Activated T-helper 17 cell treated with anti-CD3 and anti-CD28 coated beads, Interleukin-2, amount 50 U/mL, for 72 hours (primary cell): ENCODE data around the gene CCNK. TPM values are rescaled to one million over a fixed set of nuclear protein-coding genes. Genes with fewer than 3 reads are reported as not detected.

ENCODE experiments used
- ATAC-seq: fragments of 150-1000 bp; cut with Tn5 transposase; replicated peaks from 2 replicates; pipeline ENCODE4 v1.10.0; 2021; ENCODE audit warnings: mild to moderate bottlenecking, moderate library complexity
- H3K27ac Mint-ChIP-seq: one replicate; pipeline ENCODE4 v1.8.0; 2022; ENCODE audit warnings: mixed read lengths
- H3K27me3 Mint-ChIP-seq: one replicate; pipeline ENCODE4 v1.8.0; 2022; ENCODE audit warnings: mixed read lengths
- H3K36me3 Mint-ChIP-seq: one replicate; pipeline ENCODE4 v1.8.0; 2022; ENCODE audit warnings: low read depth, mild to moderate bottlenecking, mixed read lengths
- H3K4me1 Mint-ChIP-seq: one replicate; pipeline ENCODE4 v1.8.0; 2022; ENCODE audit warnings: mixed read lengths
- H3K4me3 Mint-ChIP-seq: one replicate; pipeline ENCODE4 v1.8.0; 2022; ENCODE audit warnings: mild to moderate bottlenecking, mixed read lengths
- H3K9me3 Mint-ChIP-seq: one replicate; pipeline ENCODE4 v1.8.0; 2022; ENCODE audit warnings: mixed read lengths
- total RNA-seq, 2 donors: library from RNA; stranded (reverse); gene quantifications; one replicate each; pipeline ENCODE4 v1.2.3, GENCODE V29; 2022

The CCNK gene
- total RNA-seq, 2 donors from 2014 or later = 65.7 to 89.0 TPM

DNA sequence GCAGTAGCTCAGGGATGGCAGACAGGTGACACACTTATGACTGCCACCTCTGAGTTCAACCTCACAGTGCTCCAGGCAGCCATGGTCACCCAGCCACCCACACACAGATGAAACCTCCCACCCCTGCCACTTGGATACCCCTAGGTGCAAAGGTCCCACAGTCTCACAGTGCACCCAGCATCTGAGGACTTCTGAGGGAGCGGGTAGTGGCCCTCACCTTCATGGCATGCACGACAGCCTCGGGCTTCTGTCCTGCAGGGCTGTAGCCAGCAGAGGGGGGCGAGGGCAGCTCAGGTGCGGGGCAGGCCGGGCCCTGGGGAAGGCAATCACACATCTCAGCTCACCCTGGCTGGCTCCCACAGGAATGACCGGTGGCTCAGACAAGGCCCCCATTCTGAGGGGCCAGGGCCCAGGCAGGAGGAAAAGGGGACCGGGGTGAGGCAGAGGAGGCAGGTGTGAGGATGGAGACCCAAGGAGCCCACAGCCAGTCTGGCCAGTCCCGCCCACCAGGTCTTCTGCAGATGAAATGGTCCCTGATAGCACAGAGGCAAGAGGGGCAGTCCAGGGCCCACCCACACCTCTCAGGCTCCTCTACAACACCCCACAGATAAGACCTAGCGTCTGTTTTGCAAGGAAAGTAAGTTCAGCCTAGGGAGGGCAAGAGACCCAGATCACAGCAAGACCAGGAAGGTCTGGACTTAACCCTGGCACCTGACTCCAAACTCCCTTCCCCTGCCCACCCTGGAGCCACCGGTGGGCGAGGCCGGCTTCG lies 35.8 kb downstream of the CCNK start:
- no peak overlapping the region for H3K27ac Mint-ChIP-seq
- H3K4me3 Mint-ChIP-seq = no peak overlapping the region
- H3K4me1 Mint-ChIP-seq = no peaks in the 10 kb centered on the region
- no peaks in the 10 kb centered on the region for H3K9me3 Mint-ChIP-seq
- H3K27me3 Mint-ChIP-seq = no peaks in the 10 kb centered on the region
- ATAC-seq = no peak
- H3K36me3 Mint-ChIP-seq = peaks cover 5% of the 10 kb centered on the region

DNA sequence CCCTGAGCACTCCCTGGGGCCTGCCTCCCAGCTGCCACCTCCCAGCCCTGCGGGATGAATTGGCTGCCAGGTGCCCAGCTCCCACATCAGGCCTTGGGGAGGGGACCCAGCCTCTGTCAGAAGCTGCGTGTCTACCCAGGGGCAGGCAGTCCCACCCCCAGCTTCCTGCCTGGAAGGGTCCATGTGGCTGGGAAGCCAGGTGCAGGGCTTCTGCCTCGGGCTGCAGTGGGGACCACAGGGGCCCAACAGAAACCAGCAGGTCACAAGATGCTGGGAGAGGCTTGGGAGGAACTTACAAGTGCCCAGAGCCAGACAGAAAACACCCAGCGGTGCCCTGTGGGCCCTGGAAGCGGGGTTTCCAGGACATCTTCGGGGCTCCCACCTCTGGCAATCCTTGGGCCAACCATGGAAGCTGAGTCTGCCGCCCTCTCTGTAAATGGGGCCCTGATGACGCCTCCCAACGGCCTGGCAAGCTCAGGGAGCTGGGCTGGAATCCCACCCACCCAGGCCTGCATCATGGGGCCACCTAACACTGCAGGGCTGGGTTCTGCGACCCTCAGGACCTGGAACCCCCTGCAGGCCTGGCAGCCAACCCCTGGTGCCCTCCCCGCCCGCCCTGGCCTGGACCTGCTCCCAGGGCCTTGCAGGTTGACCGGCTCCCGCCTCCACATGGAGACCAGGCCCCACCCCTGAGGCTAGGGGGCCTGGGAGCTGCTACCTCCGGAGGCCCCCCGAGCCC lies 36.6 kb downstream of the CCNK start:
- H3K27me3 Mint-ChIP-seq = no peaks in the 10 kb centered on the region
- no peaks in the 10 kb centered on the region for H3K9me3 Mint-ChIP-seq
- no peaks in the 10 kb centered on the region for H3K36me3 Mint-ChIP-seq
- H3K4me1 Mint-ChIP-seq = no peaks in the 10 kb centered on the region
- H3K27ac Mint-ChIP-seq = no peak overlapping the region
- ATAC-seq = no peak
- no peak overlapping the region for H3K4me3 Mint-ChIP-seq

DNA sequence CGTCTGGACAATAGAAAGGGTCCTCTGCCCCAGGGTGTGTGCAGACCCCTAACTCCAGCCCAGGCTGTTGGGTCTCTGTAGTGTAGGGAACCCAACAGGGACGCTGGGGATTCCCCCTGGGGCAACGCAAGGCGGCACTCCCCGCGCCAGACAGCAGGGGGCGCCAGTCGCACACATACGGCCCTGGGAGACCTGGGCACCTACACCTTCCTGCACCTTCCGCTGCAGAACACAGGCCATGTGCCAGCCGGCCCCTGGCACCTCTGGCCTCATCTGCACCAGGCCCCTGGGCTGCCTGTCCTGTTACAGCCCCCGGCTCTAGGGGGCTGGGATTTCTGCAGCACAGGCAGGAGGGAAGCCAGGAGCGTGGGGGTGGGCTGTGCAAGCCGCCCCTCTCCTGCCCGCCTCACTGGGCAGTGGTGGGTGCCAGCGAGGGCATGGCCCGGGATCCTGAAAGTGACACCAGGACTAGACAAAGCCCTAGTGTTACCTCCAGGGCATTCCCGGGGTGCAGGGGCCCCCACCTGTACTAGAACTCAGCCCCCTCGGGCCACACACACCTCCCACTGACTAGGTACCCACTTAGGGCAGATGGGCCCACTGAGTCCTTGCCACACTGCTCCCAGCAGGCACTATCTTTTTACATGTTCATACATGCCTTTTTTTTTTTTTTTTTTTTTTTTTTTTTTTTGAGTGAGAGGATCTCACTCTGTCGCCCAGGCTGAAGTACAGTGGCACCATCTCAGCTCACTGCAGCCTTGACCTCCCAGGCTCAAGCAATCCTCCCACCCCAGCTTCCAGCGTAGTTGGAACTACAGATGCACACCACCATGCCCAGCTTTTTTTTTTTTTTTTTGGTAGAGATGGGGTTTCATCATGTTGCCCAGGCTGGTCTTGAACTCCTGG lies 37.5 kb downstream of the CCNK start:
- no peaks in the 10 kb centered on the region for H3K36me3 Mint-ChIP-seq
- ATAC-seq = peak; percentile 82

DNA sequence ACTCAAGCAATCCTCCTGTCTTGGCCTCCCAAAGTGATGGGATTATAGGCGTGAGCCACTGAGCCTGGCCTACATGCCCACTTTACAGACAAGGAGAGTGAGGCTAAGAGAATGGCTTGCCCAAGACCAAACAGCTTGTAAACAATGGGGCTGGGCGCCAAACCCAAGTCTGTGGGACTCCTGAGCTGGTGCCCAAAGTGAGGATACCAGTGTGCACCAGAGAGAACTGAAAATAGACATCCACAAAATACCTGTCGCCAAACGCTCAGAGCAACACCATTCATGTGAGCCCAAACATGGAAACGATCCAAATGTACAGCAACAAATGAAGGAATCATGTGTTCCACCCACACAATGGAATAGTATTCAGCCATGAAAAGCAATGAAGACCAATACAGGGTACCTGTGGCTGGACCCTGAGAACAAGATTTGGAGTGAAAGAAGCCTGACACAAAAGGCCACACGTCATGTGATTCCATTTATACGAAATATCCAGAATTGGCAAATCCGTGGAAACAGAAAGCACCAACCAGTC lies 38.2 kb downstream of the CCNK start:
- Mint-ChIP-seq H3K4me3 (no peak overlapping the region), H3K36me3 (no peaks in the 10 kb centered on the region), H3K9me3 (no peaks in the 10 kb centered on the region), H3K4me1 (no peaks in the 10 kb centered on the region), H3K27me3 (no peaks in the 10 kb centered on the region), H3K27ac (no peak overlapping the region)
- no peak for ATAC-seq

More for the DNA sequence above, 37.5 kb downstream of the CCNK start:
- Mint-ChIP-seq H3K4me3 (no peak overlapping the region), H3K27me3 (no peaks in the 10 kb centered on the region), H3K27ac (no peak overlapping the region), H3K4me1 (no peaks in the 10 kb centered on the region), H3K9me3 (no peaks in the 10 kb centered on the region)

DNA sequence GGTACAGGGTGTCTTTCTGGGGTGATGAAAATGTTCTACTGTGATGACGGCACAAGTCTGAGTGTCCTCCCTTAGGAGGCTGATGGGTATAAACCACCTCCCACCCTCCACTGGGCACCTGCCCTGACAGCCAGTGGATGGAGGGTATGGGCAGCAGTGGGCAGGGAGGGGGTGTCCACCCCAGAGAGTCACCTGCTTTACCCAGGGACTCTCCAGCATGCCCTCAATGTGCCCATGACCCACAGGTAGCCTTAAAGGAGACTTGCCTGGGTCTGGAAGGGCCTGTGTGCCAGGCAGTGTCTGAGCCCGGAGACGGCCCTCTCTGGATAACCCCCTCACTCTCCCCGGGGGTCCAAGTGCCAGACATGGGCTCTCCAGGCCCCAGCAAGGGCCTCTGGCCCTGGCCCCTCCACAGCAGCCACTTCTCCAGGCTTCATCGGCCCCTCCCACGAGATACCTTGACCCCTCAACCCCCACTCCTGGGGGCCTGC lies 38.8 kb downstream of the CCNK start:
- H3K9me3 Mint-ChIP-seq = no peaks in the 10 kb centered on the region
- H3K27ac Mint-ChIP-seq = no peak overlapping the region
- H3K36me3 Mint-ChIP-seq = no peaks in the 10 kb centered on the region
- peaks cover 3% of the 10 kb centered on the region for H3K4me1 Mint-ChIP-seq
- H3K4me3 Mint-ChIP-seq = no peak overlapping the region
- H3K27me3 Mint-ChIP-seq = no peaks in the 10 kb centered on the region
- ATAC-seq = no peak

DNA sequence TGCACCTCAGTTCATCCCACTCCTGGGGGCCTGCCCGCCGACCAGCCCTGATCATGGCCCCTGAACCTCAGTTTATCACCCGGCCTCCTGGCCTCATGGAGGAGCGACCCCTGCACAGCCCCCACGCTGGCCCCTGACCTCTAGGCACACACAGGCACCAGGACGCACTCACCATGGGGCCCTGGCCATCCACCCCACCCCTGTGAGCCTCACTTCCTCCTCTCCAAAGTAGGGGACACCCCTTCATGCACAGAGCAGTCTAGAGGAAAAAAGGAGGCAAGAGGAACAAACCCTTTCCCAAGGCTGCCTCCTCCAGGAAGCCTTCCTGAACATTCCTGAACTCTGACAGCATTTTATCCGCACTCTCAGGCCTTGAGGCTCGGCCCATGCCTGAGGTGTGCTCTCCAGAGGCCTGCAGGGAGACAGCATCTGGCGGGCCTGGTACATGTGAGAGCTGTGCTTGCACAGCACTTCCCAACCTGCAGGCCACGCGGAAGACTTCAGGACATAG lies 39.4 kb downstream of the CCNK start:
- no peaks in the 10 kb centered on the region for H3K36me3 Mint-ChIP-seq
- H3K9me3 Mint-ChIP-seq = no peaks in the 10 kb centered on the region
- no peaks in the 10 kb centered on the region for H3K27me3 Mint-ChIP-seq
- peaks cover 7% of the 10 kb centered on the region for H3K4me1 Mint-ChIP-seq
- peak overlapping the region; percentile 25 for H3K27ac Mint-ChIP-seq
- no peak overlapping the region for H3K4me3 Mint-ChIP-seq
- ATAC-seq = no peak

DNA sequence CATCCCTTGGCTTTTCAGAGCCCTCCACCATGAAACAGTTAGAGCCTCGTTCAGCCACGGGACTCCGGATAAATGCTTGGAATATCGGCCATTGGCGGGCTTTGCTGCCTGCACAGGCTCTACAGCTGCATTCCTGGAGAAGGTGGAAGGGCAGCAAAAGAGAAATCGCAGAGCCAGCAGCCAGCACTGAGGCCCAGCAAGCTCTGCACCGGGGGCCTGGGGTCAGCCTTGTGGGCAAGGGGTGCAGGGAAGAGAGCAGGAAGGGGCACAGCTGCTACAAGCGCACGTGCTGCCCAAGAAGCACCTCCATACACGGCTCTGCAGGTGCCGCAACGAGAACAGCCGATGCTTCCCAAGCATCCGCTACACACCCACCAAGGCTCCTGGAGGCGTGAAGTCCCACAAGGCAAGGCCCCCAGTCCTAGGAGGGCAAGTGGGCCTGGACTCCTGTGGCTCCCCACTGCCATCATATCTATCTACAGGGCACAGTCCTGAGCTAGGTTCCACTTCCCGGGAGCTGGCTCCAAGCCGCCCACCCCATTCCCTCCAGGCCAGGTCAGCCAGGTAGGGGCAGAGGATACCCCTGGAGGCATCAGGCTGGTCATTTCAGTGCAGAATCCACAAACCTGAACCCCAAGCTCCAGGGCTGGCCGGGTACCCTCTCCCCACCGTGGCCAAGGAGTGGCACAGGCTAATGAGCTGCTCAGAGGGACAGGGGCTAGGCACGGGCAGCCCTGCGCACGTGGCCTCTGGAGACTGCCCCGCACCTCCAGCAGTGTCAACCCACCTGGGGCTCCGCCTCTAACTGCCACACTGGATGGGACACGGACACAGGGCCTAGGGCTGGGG lies 40.2 kb downstream of the CCNK start:
- Mint-ChIP-seq H3K27ac (peak overlapping the region; percentile 25), H3K27me3 (no peaks in the 10 kb centered on the region), H3K4me1 (peaks cover 7% of the 10 kb centered on the region), H3K9me3 (no peaks in the 10 kb centered on the region), H3K36me3 (no peaks in the 10 kb centered on the region), H3K4me3 (no peak overlapping the region)
- ATAC-seq = no peak

DNA sequence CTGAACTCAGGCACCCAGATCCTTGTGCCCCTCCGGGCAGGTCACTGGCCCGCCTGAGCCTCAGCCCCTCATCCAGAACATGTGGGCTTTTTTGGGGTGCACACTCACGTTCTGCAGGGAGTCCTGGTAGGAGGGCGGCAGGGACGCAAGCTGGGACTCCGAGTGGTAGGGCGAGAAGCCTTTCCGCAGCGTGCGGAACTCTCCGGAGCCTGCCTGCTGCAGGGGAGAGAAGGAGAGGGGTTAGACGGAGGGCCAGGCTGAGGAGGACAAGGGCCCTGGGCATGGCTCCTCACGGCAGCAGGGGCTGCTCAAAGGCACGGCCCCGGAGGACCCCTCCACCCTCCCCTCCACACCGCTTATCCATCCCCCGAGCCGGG lies 40.8 kb downstream of the CCNK start:
- Mint-ChIP-seq H3K4me3 (no peak overlapping the region), H3K9me3 (no peaks in the 10 kb centered on the region), H3K27me3 (no peaks in the 10 kb centered on the region), H3K4me1 (peaks cover 7% of the 10 kb centered on the region), H3K27ac (no peak overlapping the region), H3K36me3 (no peaks in the 10 kb centered on the region)
- ATAC-seq = no peak

DNA sequence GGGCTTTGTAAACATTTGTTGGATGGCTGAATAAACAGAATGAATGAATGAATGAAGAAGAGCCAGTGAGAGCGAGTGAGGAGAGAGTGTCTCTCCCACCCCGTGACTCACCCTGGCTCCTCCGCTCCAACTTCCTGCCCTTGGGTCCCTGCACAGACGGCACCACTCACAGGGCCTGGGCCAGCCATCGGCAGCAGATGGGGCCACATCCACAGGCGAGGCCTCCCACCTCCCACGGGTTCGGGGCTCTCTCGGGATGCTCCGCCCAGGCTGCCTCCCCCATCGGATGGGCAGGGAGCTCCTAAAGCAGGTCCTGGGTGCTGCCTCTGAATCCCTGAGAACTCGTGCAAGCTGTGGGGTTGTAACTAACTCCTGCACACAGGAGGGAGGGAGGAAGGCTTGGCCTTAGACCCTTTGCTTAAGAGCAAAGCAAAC lies 41.3 kb downstream of the CCNK start:
- no peaks in the 10 kb centered on the region for H3K36me3 Mint-ChIP-seq
- no peak for ATAC-seq
- H3K9me3 Mint-ChIP-seq = no peaks in the 10 kb centered on the region
- H3K27me3 Mint-ChIP-seq = no peaks in the 10 kb centered on the region
- H3K27ac Mint-ChIP-seq = no peak overlapping the region
- H3K4me3 Mint-ChIP-seq = no peak overlapping the region
- H3K4me1 Mint-ChIP-seq = peaks cover 7% of the 10 kb centered on the region

DNA sequence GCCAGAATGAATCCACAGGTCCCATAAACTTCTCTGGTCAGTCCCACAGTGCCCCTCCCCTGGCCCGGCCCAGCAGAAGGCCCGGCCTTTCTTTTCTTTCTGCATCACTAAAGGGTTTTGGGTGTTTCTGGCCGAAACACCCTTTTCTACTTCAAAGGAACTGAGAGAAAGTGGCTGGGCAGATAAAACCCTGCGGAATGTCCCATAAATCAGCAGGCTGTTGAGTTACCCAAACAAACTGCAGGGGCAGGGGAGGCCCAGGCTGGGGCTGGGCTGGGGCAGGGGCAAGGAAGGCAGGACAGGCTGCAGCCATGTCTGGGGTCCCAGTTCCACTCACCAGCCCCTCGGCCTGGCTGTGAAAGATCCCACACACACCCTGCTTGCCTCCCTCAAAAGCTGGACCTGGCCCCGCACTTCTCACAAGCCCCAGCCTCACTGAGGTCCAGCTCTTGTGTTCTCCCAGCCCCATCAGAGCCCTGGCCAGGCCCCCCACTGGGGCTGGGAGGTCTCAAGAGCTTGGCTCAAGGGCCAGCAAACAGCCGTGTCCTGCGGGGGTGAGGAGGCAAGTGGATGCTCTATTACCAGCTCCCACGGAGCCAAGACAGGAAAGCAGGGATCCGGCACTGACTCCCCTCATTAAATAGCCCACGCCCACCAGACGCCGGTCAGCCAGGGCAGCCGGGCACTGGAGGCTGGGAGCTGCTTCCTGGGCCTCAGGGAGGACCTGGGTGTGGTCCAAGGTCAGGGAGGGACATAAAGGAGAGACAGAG lies 41.9 kb downstream of the CCNK start:
- H3K4me3 Mint-ChIP-seq = no peak overlapping the region
- peaks cover 7% of the 10 kb centered on the region for H3K4me1 Mint-ChIP-seq
- no peak overlapping the region for H3K27ac Mint-ChIP-seq
- no peaks in the 10 kb centered on the region for H3K36me3 Mint-ChIP-seq
- no peaks in the 10 kb centered on the region for H3K9me3 Mint-ChIP-seq
- no peaks in the 10 kb centered on the region for H3K27me3 Mint-ChIP-seq
- no peak for ATAC-seq

DNA sequence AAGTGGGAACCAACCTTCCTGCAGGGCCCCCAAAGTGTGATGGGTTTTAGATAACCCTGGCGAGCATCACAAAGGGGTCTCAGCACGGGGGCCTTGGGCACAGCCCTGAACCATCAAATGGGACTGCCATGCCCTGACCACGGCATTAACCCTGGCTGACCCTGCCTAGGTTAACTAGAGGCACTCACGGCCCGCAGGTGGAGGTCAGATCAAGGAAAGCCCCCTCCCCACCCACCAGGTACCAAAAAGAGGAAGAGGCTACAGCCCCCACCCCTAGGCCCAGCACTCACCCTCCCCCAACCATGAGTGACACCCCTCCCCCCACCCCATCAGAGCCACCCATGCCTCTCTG lies 42.5 kb downstream of the CCNK start:
- no peak for ATAC-seq
- Mint-ChIP-seq H3K9me3 (no peaks in the 10 kb centered on the region), H3K4me3 (no peak overlapping the region), H3K27me3 (no peaks in the 10 kb centered on the region), H3K4me1 (peaks cover 7% of the 10 kb centered on the region), H3K36me3 (no peaks in the 10 kb centered on the region), H3K27ac (no peak overlapping the region)

DNA sequence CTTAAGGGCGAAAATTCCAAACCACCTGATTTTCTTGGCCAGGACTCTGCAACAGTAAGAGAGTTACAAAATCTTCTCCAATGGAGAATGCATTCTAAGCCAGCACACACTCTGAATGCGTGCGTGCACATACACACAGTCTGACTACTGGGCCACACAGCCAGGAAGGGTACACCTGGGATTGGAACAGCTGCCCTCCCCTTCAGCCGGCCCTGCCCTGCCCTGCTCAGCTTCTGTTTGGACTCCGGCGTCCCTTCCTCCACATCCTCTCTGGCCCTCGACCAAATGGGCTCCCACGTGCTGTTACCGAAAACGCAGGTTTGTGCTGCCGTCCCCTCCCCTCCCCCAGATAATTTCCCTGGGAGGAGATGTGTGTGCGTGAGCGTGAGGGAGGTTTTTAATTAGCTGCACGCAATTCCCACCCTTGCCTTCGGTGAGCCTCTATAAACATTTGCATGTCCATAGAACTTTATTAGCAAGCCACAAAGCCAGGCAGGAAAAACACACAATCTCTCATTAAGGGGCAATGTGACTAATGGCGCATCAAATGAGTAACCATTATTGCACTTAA lies 43.0 kb downstream of the CCNK start:
- no peak overlapping the region for H3K27ac Mint-ChIP-seq
- no peak overlapping the region for H3K4me3 Mint-ChIP-seq
- H3K9me3 Mint-ChIP-seq = no peaks in the 10 kb centered on the region
- peaks cover 7% of the 10 kb centered on the region for H3K4me1 Mint-ChIP-seq
- no peaks in the 10 kb centered on the region for H3K36me3 Mint-ChIP-seq
- ATAC-seq = no peak
- H3K27me3 Mint-ChIP-seq = no peaks in the 10 kb centered on the region
